H1 (cell line): ENCODE results near the gene HDAC9. TPM values are rescaled to one million over a fixed set of nuclear protein-coding genes. Genes with fewer than 3 reads are reported as not detected.

Experiments used
- CTCF ChIA-PET: fragments of 300-600 bp; sonication (Branson Sonifier 250); formaldehyde crosslinking; loops from one replicate; lab custom pipeline; 2021; ENCODE audit not compliant: partially characterized antibody; lab: Charles Lee
- POLR2A ChIA-PET: fragments of 300-600 bp; sonication (Branson Sonifier 250); formaldehyde crosslinking; loops from one replicate; lab custom pipeline; 2021; ENCODE audit warnings: inconsistent platforms; ENCODE audit not compliant: partially characterized antibody; lab: Charles Lee
- DNase-seq, 2 experiments: peaks; one replicate each; pipeline versions ENCODE4 v3.0.0 to v3.0.0-alpha.2; 2010 to 2022; ENCODE audit warnings: low spot score in 2 of 2, low read depth in 1 of 2, mixed read lengths in 1 of 2
- FAIRE-seq: peaks from 2 replicates; lab custom pipeline; 2011; peaks lifted over from hg19 to GRCh38; lab: Jason Lieb, UNC
- H2AFZ ChIP-seq: 2 replicates; pipeline ENCODE4 v1.8.1; 2012; ENCODE audit warnings: low read length, inconsistent platforms
- H2AK5ac ChIP-seq: 2 replicates; pipeline ENCODE4 v1.6.1; 2013; ENCODE audit warnings: low read depth, low read length
- H2BK120ac ChIP-seq: replicated peaks from 2 replicates; pipeline ENCODE3; 2013; ENCODE audit warnings: low read depth, low read length, inconsistent platforms
- H2BK12ac ChIP-seq: 2 replicates; pipeline ENCODE4 v1.6.1; 2013; ENCODE audit warnings: low read depth, low read length
- H2BK15ac ChIP-seq: 2 replicates; pipeline ENCODE4 v1.6.1; 2013; ENCODE audit warnings: low read length
- H2BK20ac ChIP-seq: 2 replicates; pipeline ENCODE4 v1.6.1; 2013; ENCODE audit warnings: low read length
- H2BK5ac ChIP-seq: 2 replicates; pipeline ENCODE4 v1.6.1; 2013; ENCODE audit warnings: low read depth, low read length
- H3K14ac ChIP-seq: 2 replicates; pipeline ENCODE4 v1.6.1; 2013; ENCODE audit warnings: inconsistent platforms; ENCODE audit not compliant: insufficient read length
- H3K18ac ChIP-seq: 2 replicates; pipeline ENCODE4 v1.6.1; 2013; ENCODE audit warnings: low read length; ENCODE audit errors: extremely low read depth
- H3K23ac ChIP-seq: 2 replicates; pipeline ENCODE4 v1.6.1; 2013; ENCODE audit warnings: inconsistent platforms; ENCODE audit not compliant: insufficient read length
- H3K23me2 ChIP-seq: 2 replicates; pipeline ENCODE4 v1.6.1; 2013; ENCODE audit warnings: low read depth, low read length
- H3K27ac ChIP-seq: 2 replicates; pipeline ENCODE4 v1.6.1; 2011; ENCODE audit warnings: low read depth, low read length, inconsistent platforms
- H3K27me3 ChIP-seq, 4 experiments: replicated peaks in 1 of 4; 1 replicate in 1 of 4; 2 replicates in 3 of 4; pipeline versions ENCODE4 v1.6.1 to v1.8.1; 2011 to 2013; ENCODE audit warnings: low read length in 3 of 4, mild to moderate bottlenecking in 3 of 4, inconsistent platforms in 2 of 4, mixed read lengths in 2 of 4, moderate library complexity in 1 of 4; ENCODE audit not compliant: control insufficient read depth in 3 of 4, insufficient read depth in 3 of 4; ENCODE audit errors: extremely low read depth in 1 of 4
- H3K36me3 ChIP-seq, 4 experiments: 2 replicates each; pipeline versions ENCODE4 v1.6.1 to v1.8.1; 2011 to 2013; ENCODE audit warnings: mild to moderate bottlenecking in 4 of 4, low read length in 3 of 4, moderate library complexity in 2 of 4, control low read depth in 1 of 4, inconsistent platforms in 1 of 4; ENCODE audit not compliant: insufficient read depth in 4 of 4, control insufficient read depth in 2 of 4
- H3K4ac ChIP-seq: replicated peaks from 2 replicates; pipeline ENCODE3; 2013; ENCODE audit warnings: low read length, low read depth, mixed read lengths, inconsistent platforms; ENCODE audit not compliant: insufficient read length
- H3K4me1 ChIP-seq, 4 experiments: replicated peaks in 1 of 4; 1 replicate in 1 of 4; 2 replicates in 3 of 4; pipeline versions ENCODE4 v1.6.1 to v1.8.1; 2011 to 2013; ENCODE audit warnings: low read length in 3 of 4, inconsistent platforms in 2 of 4, mixed read lengths in 1 of 4; ENCODE audit not compliant: insufficient read depth in 4 of 4, control insufficient read depth in 3 of 4
- H3K4me2 ChIP-seq, 2 experiments: 2 replicates each; pipeline versions ENCODE4 v1.6.1 to v1.8.1; 2011 to 2013; ENCODE audit warnings: low read depth in 2 of 2, low read length in 2 of 2, control low read depth in 1 of 2, inconsistent platforms in 1 of 2, mild to moderate bottlenecking in 1 of 2; ENCODE audit not compliant: insufficient read depth in 1 of 2
- H3K4me3 ChIP-seq, 4 experiments: fragments of 200-600, 300-600 bp in 1 of 4; sonication (generic), shearing (Covaris generic), sonication (Bioruptor Twin) in 1 of 4; 2 replicates each; pipeline versions ENCODE4 v1.5.1 to v1.8.1; 2011 to 2016; ENCODE audit warnings: low read length in 4 of 4, low read depth in 3 of 4, control low read depth in 2 of 4, inconsistent platforms in 2 of 4, mild to moderate bottlenecking in 2 of 4, mixed read lengths in 1 of 4, moderate library complexity in 1 of 4; ENCODE audit not compliant: insufficient read depth in 2 of 4; ENCODE audit errors: extremely low read depth in 1 of 4
- H3K56ac ChIP-seq: replicated peaks from 2 replicates; pipeline ENCODE3; 2013; ENCODE audit warnings: low read depth, mild to moderate bottlenecking, mixed read lengths, low read length, inconsistent platforms; ENCODE audit not compliant: insufficient read length
- H3K79me1 ChIP-seq: 2 replicates; pipeline ENCODE4 v1.6.1; 2013; ENCODE audit warnings: low read depth, low read length, control low read depth
- H3K79me2 ChIP-seq, 2 experiments: 2 replicates each; pipeline versions ENCODE4 v1.6.1 to v1.8.1; 2012 to 2013; ENCODE audit warnings: low read length in 2 of 2, mild to moderate bottlenecking in 2 of 2, inconsistent platforms in 1 of 2; ENCODE audit not compliant: insufficient read depth in 2 of 2, control insufficient read depth in 1 of 2
- H3K9ac ChIP-seq, 4 experiments: replicated peaks in 1 of 4; 1 replicate in 1 of 4; 2 replicates in 3 of 4; pipeline versions ENCODE4 v1.6.1 to v1.8.1; 2011 to 2013; ENCODE audit warnings: low read depth in 3 of 4, low read length in 3 of 4, control low read depth in 2 of 4, mild to moderate bottlenecking in 2 of 4, moderate library complexity in 2 of 4, inconsistent platforms in 1 of 4; ENCODE audit errors: extremely low read depth in 1 of 4
- H3K9me3 ChIP-seq, 2 experiments: 2 replicates each; pipeline versions ENCODE4 v1.6.1 to v1.8.1; 2012 to 2013; ENCODE audit warnings: mild to moderate bottlenecking in 2 of 2, moderate library complexity in 2 of 2, control low read depth in 1 of 2, inconsistent platforms in 1 of 2, low read depth in 1 of 2, low read length in 1 of 2, mixed read lengths in 1 of 2; ENCODE audit not compliant: insufficient read depth in 2 of 2
- H4K20me1 ChIP-seq, 2 experiments: replicated peaks in 1 of 2; 2 replicates each; pipeline versions ENCODE3 to v1.8.1; 2011 to 2013; ENCODE audit warnings: inconsistent platforms in 2 of 2, low read length in 2 of 2, mild to moderate bottlenecking in 1 of 2; ENCODE audit not compliant: insufficient read depth in 2 of 2, control insufficient read depth in 1 of 2
- H4K5ac ChIP-seq: 2 replicates; pipeline ENCODE4 v1.6.1; 2013; ENCODE audit warnings: low read length, low read depth, mixed read lengths, inconsistent platforms; ENCODE audit not compliant: insufficient read length
- H4K8ac ChIP-seq: 2 replicates; pipeline ENCODE4 v1.8.0; 2013; ENCODE audit warnings: mild to moderate bottlenecking, moderate library complexity, low read length, inconsistent platforms; ENCODE audit not compliant: insufficient read depth; ENCODE audit errors: extremely low read depth
- H4K91ac ChIP-seq: replicated peaks from 2 replicates; pipeline ENCODE3; 2013; ENCODE audit warnings: low read length, mixed read lengths, inconsistent platforms; ENCODE audit not compliant: insufficient read length
- ASH2L ChIP-seq: fragments of 200-600, 300-600 bp; sonication (generic); IDR thresholded peaks from one replicate; pipeline ENCODE4 v1.7.1; 2017; ENCODE audit warnings: low read length
- BACH1 ChIP-seq: IDR thresholded peaks from 2 replicates; pipeline ENCODE4 v1.6.1; 2012; ENCODE audit warnings: low read length, improper control_type of control experiment
- EP300 ChIP-seq, 2 experiments: IDR thresholded peaks; 1 replicate in 1 of 2; 2 replicates in 1 of 2; pipeline ENCODE4 v1.6.1; 2011 to 2012; ENCODE audit warnings: low read depth in 2 of 2, low read length in 2 of 2, mild to moderate bottlenecking in 2 of 2, borderline replicate concordance in 1 of 2, inconsistent platforms in 1 of 2, moderate library complexity in 1 of 2
- GTF2F1 ChIP-seq: IDR thresholded peaks from 2 replicates; pipeline ENCODE4 v1.6.1; 2012; ENCODE audit warnings: low read depth, low read length, improper control_type of control experiment, borderline replicate concordance
- HDAC2 ChIP-seq, 2 experiments: fragments of 300-600 bp in 1 of 2; sonication (generic) in 1 of 2; IDR thresholded peaks; 2 replicates each; pipeline ENCODE4 v1.6.1; 2011 to 2012; ENCODE audit warnings: low read depth in 2 of 2, low read length in 2 of 2, mild to moderate bottlenecking in 2 of 2, moderate library complexity in 2 of 2, borderline replicate concordance in 1 of 2, inconsistent platforms in 1 of 2
- KDM1A ChIP-seq: fragments of 200-600, 300-600 bp; sonication (generic); IDR thresholded peaks from 2 replicates; pipeline ENCODE4 v1.7.1; 2016; ENCODE audit warnings: mild to moderate bottlenecking, low read length, borderline replicate concordance
- MAX ChIP-seq: IDR thresholded peaks from 2 replicates; pipeline ENCODE4 v1.6.1; 2012; ENCODE audit warnings: inconsistent platforms
- RNF2 ChIP-seq: fragments of 200-900, 300-1000 bp; sonication (generic); IDR thresholded peaks from 2 replicates; pipeline ENCODE4 v1.7.1; 2016; ENCODE audit warnings: borderline replicate concordance, low read depth, mild to moderate bottlenecking, antibody characterized with exemption, low read length; ENCODE audit not compliant: poor library complexity, severe bottlenecking; ENCODE audit errors: missing control alignments
- RXRA ChIP-seq: IDR thresholded peaks from 2 replicates; pipeline ENCODE4 v1.6.1; 2011; ENCODE audit warnings: low read depth, mild to moderate bottlenecking, low read length, moderate library complexity; ENCODE audit not compliant: insufficient read depth
- TEAD4 ChIP-seq: IDR thresholded peaks from 2 replicates; pipeline ENCODE4 v1.6.1; 2012; ENCODE audit warnings: low read depth, low read length, inconsistent platforms, mixed read lengths
- polyA plus RNA-seq, 7 experiments: library from polyadenylated mRNA; depleted of rRNA in 3 of 7; stranded (reverse) in 5 of 7; unstranded in 2 of 7; fragments of >200 nt in 5 of 7; fragments of 200-250 nt in 2 of 7; gene quantifications; 1 replicate in 5 of 7; 2 replicates in 1 of 7; 4 replicates in 1 of 7; pipeline versions ENCODE4 v1.2.1 to v1.2.3, GENCODE V29; 2011 to 2013; ENCODE audit warnings: missing spikeins in 2 of 7, mixed read lengths in 2 of 7
- total RNA-seq: library from RNA; stranded (reverse); fragmentation: NEBNext Ultra II Directional; extraction: Animal tissue kit (Norgen Biotek cat#: 25700); gene quantifications from 2 replicates; pipeline ENCODE4 v1.2.1, GENCODE V29; 2021
- TF ChIP-seq, protein P1 (sequence below), 3 experiments: IDR thresholded peaks; 1 replicate in 2 of 3; 2 replicates in 1 of 3; pipeline versions ENCODE4 v1.5.1 to v1.6.1; 2011; ENCODE audit warnings: low read length in 3 of 3, mild to moderate bottlenecking in 3 of 3, inconsistent platforms in 2 of 3, low read depth in 1 of 3, moderate library complexity in 1 of 3; ENCODE audit not compliant: insufficient read depth in 1 of 3; ENCODE audit errors: control extremely low read depth in 1 of 3

The HDAC9 gene
- total and polyA plus RNA-seq, 2 of the 8 experiments (the other 6 are each of a cell fraction or from before 2014, with no cell fraction given): 9.5 to 13.1 TPM

GRCh38 chr7:18656362-18656761 is 160.8 kb downstream of the HDAC9 start:
- Histone ChIP-seq H2BK12ac (no peak overlapping the region), H4K8ac (no peak overlapping the region), H3K23me2 (no peaks in the 10 kb centered on the region), H3K14ac (no peak overlapping the region), H2BK15ac (no peak overlapping the region), H3K4me1 (no peaks in the 10 kb centered on the region), H4K20me1 (no peaks in the 10 kb centered on the region), H3K18ac (no peak overlapping the region), H3K4me2 (no peak overlapping the region), H3K4me3 (no peak overlapping the region), H3K4ac (no peak overlapping the region), H3K36me3 (no peaks in the 10 kb centered on the region), H4K5ac (no peak overlapping the region), H3K79me2 (no peaks in the 10 kb centered on the region), H3K9ac (no peak overlapping the region), H3K27ac (no peak overlapping the region), H2BK20ac (no peak overlapping the region), H3K56ac (no peak overlapping the region), H3K9me3 (no peaks in the 10 kb centered on the region), H2BK5ac (no peak overlapping the region), H2BK120ac (no peak overlapping the region), H2AK5ac (no peak overlapping the region), H2AFZ (no peak overlapping the region), H3K27me3 (no peaks in the 10 kb centered on the region), H4K91ac (no peak overlapping the region), H3K79me1 (no peaks in the 10 kb centered on the region), H3K23ac (no peak overlapping the region)
- CTCF ChIA-PET: interaction anchor here (0.6 to 1.8 kb wide), 5 partner anchors 8 to 505 kb away, joined by 3 to 7 read pairs (median 4); no protein-coding TSS in a partner anchor
- DNase-seq (no peak), FAIRE-seq (no peak)
- POLR2A ChIA-PET: no interaction called here
- TF ChIP-seq TEAD4 (no peak), BACH1 (no peak), KDM1A (no peak), HDAC2 (IDR thresholded peaks at IDR 0.05; ENCODE audit: borderline replicate concordance in 1 of 2, low read depth in 2 of 2, low read length in 2 of 2) (no peak), MAX (no peak), ASH2L (no peak), GTF2F1 (no peak), RXRA (no peak), RNF2 (no peak), EP300 (IDR thresholded peaks at IDR 0.05; ENCODE audit: borderline replicate concordance in 1 of 2, low read depth in 2 of 2, low read length in 2 of 2) (no peak)
- TF ChIP-seq, protein P1, sequence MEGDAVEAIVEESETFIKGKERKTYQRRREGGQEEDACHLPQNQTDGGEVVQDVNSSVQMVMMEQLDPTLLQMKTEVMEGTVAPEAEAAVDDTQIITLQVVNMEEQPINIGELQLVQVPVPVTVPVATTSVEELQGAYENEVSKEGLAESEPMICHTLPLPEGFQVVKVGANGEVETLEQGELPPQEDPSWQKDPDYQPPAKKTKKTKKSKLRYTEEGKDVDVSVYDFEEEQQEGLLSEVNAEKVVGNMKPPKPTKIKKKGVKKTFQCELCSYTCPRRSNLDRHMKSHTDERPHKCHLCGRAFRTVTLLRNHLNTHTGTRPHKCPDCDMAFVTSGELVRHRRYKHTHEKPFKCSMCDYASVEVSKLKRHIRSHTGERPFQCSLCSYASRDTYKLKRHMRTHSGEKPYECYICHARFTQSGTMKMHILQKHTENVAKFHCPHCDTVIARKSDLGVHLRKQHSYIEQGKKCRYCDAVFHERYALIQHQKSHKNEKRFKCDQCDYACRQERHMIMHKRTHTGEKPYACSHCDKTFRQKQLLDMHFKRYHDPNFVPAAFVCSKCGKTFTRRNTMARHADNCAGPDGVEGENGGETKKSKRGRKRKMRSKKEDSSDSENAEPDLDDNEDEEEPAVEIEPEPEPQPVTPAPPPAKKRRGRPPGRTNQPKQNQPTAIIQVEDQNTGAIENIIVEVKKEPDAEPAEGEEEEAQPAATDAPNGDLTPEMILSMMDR (IDR thresholded peaks at IDR 0.05; ENCODE audit: control extremely low read depth in 1 of 3, insufficient read depth in 1 of 3, low read depth in 1 of 3, low read length in 3 of 3): no peak
